Activated CD4-positive, alpha-beta T cell treated with anti-CD3 and anti-CD28 coated beads, Interleukin-2, amount 10 ng/mL, durations not matched to agents 24 days and 14 days (primary cell): ENCODE measurements around the gene NPTX1. TPM values are rescaled to one million over a fixed set of nuclear protein-coding genes. Genes with fewer than 3 reads are reported as not detected.

ENCODE experiments used
- DNase-seq: peaks from one replicate; pipeline ENCODE4 v3.0.0; 2022
- H3K27ac Mint-ChIP-seq: one replicate; pipeline ENCODE4 v1.8.0; 2022; ENCODE audit warnings: mild to moderate bottlenecking, mixed read lengths
- H3K27me3 Mint-ChIP-seq: one replicate; pipeline ENCODE4 v1.8.0; 2022; ENCODE audit warnings: mixed read lengths
- H3K36me3 Mint-ChIP-seq: one replicate; pipeline ENCODE4 v1.8.0; 2022; ENCODE audit warnings: low read depth, mild to moderate bottlenecking, mixed read lengths
- H3K4me1 Mint-ChIP-seq: one replicate; pipeline ENCODE4 v1.8.0; 2021; ENCODE audit warnings: mixed read lengths
- H3K4me3 Mint-ChIP-seq: one replicate; pipeline ENCODE4 v1.8.0; 2022; ENCODE audit warnings: mild to moderate bottlenecking, moderate library complexity, mixed read lengths
- H3K9me3 Mint-ChIP-seq: one replicate; pipeline ENCODE4 v1.8.0; 2021; ENCODE audit warnings: mixed read lengths
- intact Hi-C: fragments of 100-400 bp; cut with micrococcal nuclease; formaldehyde crosslinking; loops from one replicate; pipeline ENCODE4 v1.15.1; 2023
- total RNA-seq: library from RNA; stranded (reverse); gene quantifications from 2 replicates; pipeline ENCODE4 v1.2.3, GENCODE V29; 2022

The NPTX1 gene
- total RNA-seq, 1 donor from 2014 or later = 31.6 TPM

- Mint-ChIP-seq H3K4me1 (peaks cover 4% of the 10 kb centered on the region), H3K36me3 (no peaks in the 10 kb centered on the region), H3K27me3 (peaks cover 16% of the 10 kb centered on the region), H3K4me3 (no peak overlapping the region), H3K27ac (no peak overlapping the region), H3K9me3 (no peaks in the 10 kb centered on the region)
- intact Hi-C loops = no loop called here
- no peak for DNase-seq
Measured at GRCh38 chr17:80498920-80499410, 22.6 kb upstream of the NPTX1 start.

- Mint-ChIP-seq H3K27me3 (peaks cover 12% of the 10 kb centered on the region), H3K36me3 (no peaks in the 10 kb centered on the region), H3K27ac (no peak overlapping the region), H3K4me3 (no peak overlapping the region), H3K9me3 (no peaks in the 10 kb centered on the region), H3K4me1 (peaks cover 4% of the 10 kb centered on the region)
- intact Hi-C loops = no loop called here
- no peak for DNase-seq
Measured at GRCh38 chr17:80498242-80498919, 22.0 kb upstream of the NPTX1 start.

GRCh38 chr17:80497726-80498241 lies 21.4 kb upstream of the NPTX1 start:
- H3K27ac Mint-ChIP-seq = no peak overlapping the region
- no peaks in the 10 kb centered on the region for H3K36me3 Mint-ChIP-seq
- peaks cover 12% of the 10 kb centered on the region for H3K27me3 Mint-ChIP-seq
- H3K4me1 Mint-ChIP-seq = peaks cover 4% of the 10 kb centered on the region
- no peak for DNase-seq
- intact Hi-C loops = no loop called here
- H3K4me3 Mint-ChIP-seq = no peak overlapping the region
- H3K9me3 Mint-ChIP-seq = no peaks in the 10 kb centered on the region

- no peak overlapping the region for H3K27ac Mint-ChIP-seq
- H3K4me1 Mint-ChIP-seq = peaks cover 4% of the 10 kb centered on the region
- H3K27me3 Mint-ChIP-seq = peaks cover 17% of the 10 kb centered on the region
- H3K36me3 Mint-ChIP-seq = no peaks in the 10 kb centered on the region
- H3K4me3 Mint-ChIP-seq = no peak overlapping the region
- DNase-seq = no peak
- intact Hi-C loops = no loop called here
- H3K9me3 Mint-ChIP-seq = no peaks in the 10 kb centered on the region
Measured at GRCh38 chr17:80494547-80494946, 18.1 kb upstream of the NPTX1 start.

DNA sequence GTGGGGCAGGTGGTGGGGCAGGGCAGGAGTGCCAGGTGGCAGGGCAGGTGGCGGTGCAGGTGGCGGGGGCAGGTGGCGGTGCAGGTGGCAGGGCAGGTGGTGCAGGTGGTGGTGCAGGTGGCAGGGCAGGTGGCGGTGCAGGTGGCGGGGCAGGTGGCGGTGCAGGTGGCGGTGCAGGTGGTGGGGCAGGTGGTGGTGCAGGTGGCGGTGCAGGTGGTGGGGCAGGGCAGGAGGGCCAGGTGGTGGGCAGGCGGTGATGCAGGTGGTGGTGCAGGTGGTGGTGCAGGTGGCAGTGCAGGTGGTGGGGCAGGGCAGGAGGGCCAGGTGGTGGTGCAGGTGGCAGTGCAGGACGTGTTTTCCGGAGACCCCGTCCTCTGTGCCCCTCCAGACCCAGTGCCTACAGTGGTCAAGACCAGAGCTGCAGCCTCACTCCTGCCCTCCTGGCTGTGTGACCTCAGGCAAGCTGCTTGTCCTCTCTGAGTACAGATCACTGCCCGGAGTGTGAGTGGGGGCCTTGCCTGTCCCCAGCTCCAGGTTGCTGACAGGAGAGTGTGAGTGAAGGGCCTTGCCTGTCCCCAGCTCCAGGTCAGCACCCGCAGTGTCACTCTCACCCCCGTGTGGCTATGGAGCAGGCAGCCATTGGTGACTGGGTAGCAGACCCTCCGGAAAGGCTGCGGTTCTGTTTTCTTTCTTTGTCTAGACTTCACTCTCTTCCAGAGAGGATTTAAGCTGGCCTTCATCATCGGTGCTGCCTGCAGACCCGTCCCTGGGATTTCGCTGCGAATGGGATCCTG lies 16.1 kb upstream of the NPTX1 start:
- no peaks in the 10 kb centered on the region for H3K9me3 Mint-ChIP-seq
- intact Hi-C loops = no loop called here
- no peak overlapping the region for H3K27ac Mint-ChIP-seq
- no peak for DNase-seq
- H3K27me3 Mint-ChIP-seq = peaks cover 15% of the 10 kb centered on the region
- H3K4me1 Mint-ChIP-seq = peaks cover under 1% of the 10 kb centered on the region
- no peaks in the 10 kb centered on the region for H3K36me3 Mint-ChIP-seq
- no peak overlapping the region for H3K4me3 Mint-ChIP-seq

DNA sequence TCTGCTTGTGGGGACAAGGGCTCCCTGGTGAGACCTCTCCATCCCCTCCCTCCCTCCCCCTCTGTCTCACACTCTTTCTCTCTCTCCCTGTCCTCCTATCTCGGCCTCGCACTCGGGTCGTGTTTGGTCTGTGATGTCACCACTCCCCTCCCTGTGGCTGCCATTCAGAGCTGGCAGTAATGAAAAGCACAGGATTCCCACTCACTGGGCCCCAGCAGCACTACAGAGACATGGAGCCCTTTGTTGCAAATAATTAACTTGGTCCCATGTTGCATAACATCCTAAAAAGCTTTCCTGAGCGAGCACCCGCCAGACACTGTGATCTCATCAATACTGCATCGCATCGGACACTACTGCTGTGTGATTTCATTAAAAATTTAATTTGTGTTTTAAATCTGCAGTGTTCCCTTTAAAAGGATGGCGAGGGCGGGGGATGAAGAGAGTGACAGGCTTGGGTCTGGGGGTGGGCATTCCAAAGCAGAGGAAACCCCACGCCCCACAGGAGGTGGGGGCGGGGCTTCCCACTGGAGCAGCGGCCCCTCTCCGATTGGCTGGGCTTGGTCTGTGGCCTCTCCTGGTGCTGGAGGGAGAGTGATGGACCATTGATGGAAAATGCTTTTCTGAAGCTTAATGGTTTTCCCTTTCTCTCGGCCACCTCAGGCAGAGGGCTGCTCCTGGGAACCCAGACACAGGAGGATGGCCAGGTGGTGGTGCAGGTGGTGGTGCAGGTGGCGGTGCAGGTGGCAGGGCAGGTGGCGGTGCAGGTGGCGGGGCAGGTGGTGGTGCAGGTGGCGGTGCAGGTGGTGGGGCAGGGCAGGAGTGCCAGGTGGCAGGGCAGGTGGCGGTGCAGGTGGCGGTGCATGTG lies 15.3 kb upstream of the NPTX1 start:
- no peaks in the 10 kb centered on the region for H3K9me3 Mint-ChIP-seq
- H3K4me3 Mint-ChIP-seq = no peak overlapping the region
- intact Hi-C loops = no loop called here
- no peaks in the 10 kb centered on the region for H3K4me1 Mint-ChIP-seq
- H3K27ac Mint-ChIP-seq = no peak overlapping the region
- H3K36me3 Mint-ChIP-seq = no peaks in the 10 kb centered on the region
- H3K27me3 Mint-ChIP-seq = peaks cover 18% of the 10 kb centered on the region
- no peak for DNase-seq

DNA sequence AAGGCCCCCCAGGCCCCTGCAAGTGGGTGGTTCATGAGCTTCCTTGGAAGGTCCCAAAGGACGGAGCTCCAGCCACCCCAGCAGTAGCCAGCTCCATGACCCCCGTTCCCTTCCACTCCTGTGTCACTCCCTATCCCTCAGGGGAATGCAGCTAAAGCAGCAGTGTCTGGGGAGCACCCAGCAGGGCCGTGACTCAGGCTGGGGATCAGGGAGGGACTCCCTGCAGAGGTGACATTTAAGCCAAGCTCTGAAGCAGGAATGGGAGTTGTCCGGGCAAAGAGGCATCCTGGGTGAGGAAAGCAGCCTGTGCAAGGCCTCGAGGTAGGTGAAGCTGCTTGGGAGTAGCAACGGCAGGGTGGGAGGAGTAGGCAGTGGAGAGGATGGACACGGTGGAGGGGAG lies 11.1 kb upstream of the NPTX1 start:
- intact Hi-C loops = no loop called here
- H3K27ac Mint-ChIP-seq = no peak overlapping the region

GRCh38 chr17:80486692-80487091 lies 10.3 kb upstream of the NPTX1 start:
- intact Hi-C loops = no loop called here
- Mint-ChIP-seq H3K27me3 (peaks cover 37% of the 10 kb centered on the region), H3K9me3 (no peaks in the 10 kb centered on the region), H3K27ac (no peak overlapping the region), H3K4me1 (no peaks in the 10 kb centered on the region), H3K36me3 (no peaks in the 10 kb centered on the region), H3K4me3 (no peak overlapping the region)
- DNase-seq = no peak

More for the DNA sequence above, 11.1 kb upstream of the NPTX1 start:
- no peaks in the 10 kb centered on the region for H3K9me3 Mint-ChIP-seq
- H3K36me3 Mint-ChIP-seq = no peaks in the 10 kb centered on the region
- peaks cover 30% of the 10 kb centered on the region for H3K27me3 Mint-ChIP-seq
- no peaks in the 10 kb centered on the region for H3K4me1 Mint-ChIP-seq
- H3K4me3 Mint-ChIP-seq = no peak overlapping the region
- no peak for DNase-seq

DNA sequence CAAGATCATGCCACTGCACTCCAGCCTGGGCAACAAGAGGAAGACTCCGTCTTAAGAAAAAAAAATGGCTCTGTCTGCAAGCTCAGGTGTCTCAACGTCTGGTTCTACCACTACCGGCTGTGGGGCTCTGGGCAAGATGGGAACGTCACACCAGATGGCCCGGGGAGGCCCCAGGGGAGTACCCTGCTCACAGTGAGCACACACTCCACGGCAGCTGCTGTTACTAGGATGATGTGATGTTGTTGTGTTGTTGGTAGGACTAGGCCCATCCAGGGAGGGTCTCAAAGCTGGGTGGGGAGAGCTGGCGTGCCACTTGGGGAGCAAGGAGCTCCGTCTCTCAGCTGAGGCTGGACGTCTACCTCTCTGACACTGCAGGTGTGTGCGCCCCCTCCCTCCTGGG lies 9.4 kb upstream of the NPTX1 start:
- no peak for DNase-seq

GRCh38 chr17:80482555-80483308 lies 6.3 kb upstream of the NPTX1 start:
- H3K27me3 Mint-ChIP-seq = peaks cover 60% of the 10 kb centered on the region
- intact Hi-C loops = no loop called here
- DNase-seq = no peak
- H3K4me3 Mint-ChIP-seq = no peak overlapping the region
- H3K27ac Mint-ChIP-seq = no peak overlapping the region
- H3K36me3 Mint-ChIP-seq = no peaks in the 10 kb centered on the region
- no peaks in the 10 kb centered on the region for H3K9me3 Mint-ChIP-seq
- H3K4me1 Mint-ChIP-seq = peaks cover 3% of the 10 kb centered on the region

More for the DNA sequence above, 9.4 kb upstream of the NPTX1 start:
- Mint-ChIP-seq H3K36me3 (no peaks in the 10 kb centered on the region), H3K27ac (no peak overlapping the region), H3K4me3 (no peak overlapping the region), H3K9me3 (no peaks in the 10 kb centered on the region), H3K27me3 (peaks cover 42% of the 10 kb centered on the region), H3K4me1 (peaks cover 1% of the 10 kb centered on the region)
- intact Hi-C loops = no loop called here

- H3K27me3 Mint-ChIP-seq = peaks cover 58% of the 10 kb centered on the region
- no peak overlapping the region for H3K27ac Mint-ChIP-seq
- no peaks in the 10 kb centered on the region for H3K9me3 Mint-ChIP-seq
- intact Hi-C loops = no loop called here
- H3K4me1 Mint-ChIP-seq = peaks cover 3% of the 10 kb centered on the region
- no peak overlapping the region for H3K4me3 Mint-ChIP-seq
- no peaks in the 10 kb centered on the region for H3K36me3 Mint-ChIP-seq
- DNase-seq = no peak
Measured at GRCh38 chr17:80482058-80482318, 5.6 kb upstream of the NPTX1 start.

- Mint-ChIP-seq H3K27ac (no peak overlapping the region), H3K36me3 (no peaks in the 10 kb centered on the region), H3K4me3 (no peak overlapping the region), H3K9me3 (no peaks in the 10 kb centered on the region), H3K4me1 (peaks cover 3% of the 10 kb centered on the region), H3K27me3 (peaks cover 55% of the 10 kb centered on the region)
- no peak for DNase-seq
- intact Hi-C loops = no loop called here
Measured at GRCh38 chr17:80481284-80482057, 5.1 kb upstream of the NPTX1 start.

DNA sequence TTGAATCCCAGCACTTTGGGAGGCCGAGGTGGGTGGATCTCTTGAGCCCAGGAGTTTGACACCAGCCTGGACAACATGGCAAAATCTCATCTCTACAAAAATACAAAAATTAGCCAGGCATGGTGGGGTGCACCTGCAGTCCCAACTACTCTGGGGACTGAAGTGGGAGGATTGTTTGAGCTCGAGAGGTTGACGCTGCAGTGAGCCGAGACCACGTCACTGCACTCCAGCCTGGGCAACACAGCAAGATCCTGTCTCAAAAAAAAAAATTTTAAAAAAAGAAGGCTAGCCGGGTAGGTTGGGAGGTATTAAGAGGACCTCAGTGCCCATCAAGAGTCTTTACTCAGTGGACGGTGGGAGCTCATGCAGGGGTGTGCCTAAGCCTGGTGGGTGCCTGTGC lies 3.8 kb upstream of the NPTX1 start:
- no peak for DNase-seq
- Mint-ChIP-seq H3K9me3 (no peaks in the 10 kb centered on the region), H3K4me3 (no peak overlapping the region), H3K4me1 (peaks cover 3% of the 10 kb centered on the region), H3K27ac (no peak overlapping the region), H3K36me3 (no peaks in the 10 kb centered on the region), H3K27me3 (peaks cover 52% of the 10 kb centered on the region)
- intact Hi-C loops = no loop called here
